H1 (cell line): Measurements from ENCODE around the gene PQBP1. TPM values are rescaled to one million over a fixed set of nuclear protein-coding genes. Genes with fewer than 3 reads are reported as not detected.

ENCODE experiments used
- EP300 ChIP-seq, 2 experiments: IDR thresholded peaks; 1 replicate in 1 of 2; 2 replicates in 1 of 2; pipeline ENCODE4 v1.6.1; 2011 to 2012; ENCODE audit warnings: low read depth in 2 of 2, low read length in 2 of 2, mild to moderate bottlenecking in 2 of 2, borderline replicate concordance in 1 of 2, inconsistent platforms in 1 of 2, moderate library complexity in 1 of 2
- EZH2 ChIP-seq: fragments of 200-600 bp; sonication (generic); IDR thresholded peaks from 2 replicates; pipeline ENCODE4 v1.7.1; 2012; ENCODE audit warnings: low read depth, mild to moderate bottlenecking, moderate library complexity, low read length, inconsistent platforms; ENCODE audit not compliant: severe bottlenecking
- GTF2F1 ChIP-seq: IDR thresholded peaks from 2 replicates; pipeline ENCODE4 v1.6.1; 2012; ENCODE audit warnings: low read depth, low read length, improper control_type of control experiment, borderline replicate concordance
- PHF8 ChIP-seq: fragments of 200-600 bp; sonication (generic); conservative IDR thresholded peaks from 2 replicates; pipeline ENCODE4 v1.7.1; 2012; ENCODE audit warnings: low read depth, mild to moderate bottlenecking, inconsistent platforms, low read length, moderate library complexity
- POLR2A ChIP-seq, 2 experiments: IDR thresholded peaks; 1 replicate in 1 of 2; 2 replicates in 1 of 2; pipeline ENCODE4 v1.6.1; 2011; ENCODE audit warnings: low read depth in 2 of 2, low read length in 2 of 2, mild to moderate bottlenecking in 2 of 2; ENCODE audit errors: control extremely low read depth in 1 of 2
- RBBP5 ChIP-seq: IDR thresholded peaks from 2 replicates; pipeline ENCODE4 v1.7.1; 2012; ENCODE audit warnings: low read depth, mild to moderate bottlenecking, inconsistent platforms, low read length, moderate library complexity, borderline replicate concordance
- SIN3A ChIP-seq, 2 experiments: IDR thresholded peaks in 1 of 2; conservative IDR thresholded peaks in 1 of 2; 2 replicates each; pipeline ENCODE4 v1.6.1; 2011 to 2012; ENCODE audit warnings: low read length in 2 of 2, improper control_type of control experiment in 1 of 2, low read depth in 1 of 2, mild to moderate bottlenecking in 1 of 2
- TCF12 ChIP-seq: IDR thresholded peaks from 2 replicates; pipeline ENCODE4 v1.6.1; 2011; ENCODE audit warnings: low read depth, mild to moderate bottlenecking, low read length
- YY1 ChIP-seq: IDR thresholded peaks from 2 replicates; pipeline ENCODE4 v1.6.1; 2011; ENCODE audit warnings: low read depth, mild to moderate bottlenecking, low read length
- polyA plus RNA-seq, 7 experiments: library from polyadenylated mRNA; depleted of rRNA in 3 of 7; stranded (reverse) in 5 of 7; unstranded in 2 of 7; fragments of >200 nt in 5 of 7; fragments of 200-250 nt in 2 of 7; gene quantifications; 1 replicate in 5 of 7; 2 replicates in 1 of 7; 4 replicates in 1 of 7; pipeline versions ENCODE4 v1.2.1 to v1.2.3, GENCODE V29; 2011 to 2013; ENCODE audit warnings: missing spikeins in 2 of 7, mixed read lengths in 2 of 7
- total RNA-seq: library from RNA; stranded (reverse); fragmentation: NEBNext Ultra II Directional; extraction: Animal tissue kit (Norgen Biotek cat#: 25700); gene quantifications from 2 replicates; pipeline ENCODE4 v1.2.1, GENCODE V29; 2021
- TF ChIP-seq, protein P1 (sequence below): IDR thresholded peaks from 2 replicates; pipeline ENCODE4 v1.6.1; 2012; ENCODE audit warnings: inconsistent platforms
- TF ChIP-seq, protein P2 (sequence below), 3 experiments: IDR thresholded peaks; 1 replicate in 2 of 3; 2 replicates in 1 of 3; pipeline versions ENCODE4 v1.5.1 to v1.6.1; 2011; ENCODE audit warnings: low read length in 3 of 3, mild to moderate bottlenecking in 3 of 3, inconsistent platforms in 2 of 3, low read depth in 1 of 3, moderate library complexity in 1 of 3; ENCODE audit not compliant: insufficient read depth in 1 of 3; ENCODE audit errors: control extremely low read depth in 1 of 3
- TF ChIP-seq, protein P3 (sequence below): IDR thresholded peaks from 2 replicates; pipeline ENCODE4 v1.6.1; 2012; ENCODE audit warnings: low read length, inconsistent platforms

The PQBP1 gene
- total and polyA plus RNA-seq, 2 of the 8 experiments (the other 6 are each of a cell fraction or from before 2014, with no cell fraction given), result 91.7 to 95.9 TPM

DNA sequence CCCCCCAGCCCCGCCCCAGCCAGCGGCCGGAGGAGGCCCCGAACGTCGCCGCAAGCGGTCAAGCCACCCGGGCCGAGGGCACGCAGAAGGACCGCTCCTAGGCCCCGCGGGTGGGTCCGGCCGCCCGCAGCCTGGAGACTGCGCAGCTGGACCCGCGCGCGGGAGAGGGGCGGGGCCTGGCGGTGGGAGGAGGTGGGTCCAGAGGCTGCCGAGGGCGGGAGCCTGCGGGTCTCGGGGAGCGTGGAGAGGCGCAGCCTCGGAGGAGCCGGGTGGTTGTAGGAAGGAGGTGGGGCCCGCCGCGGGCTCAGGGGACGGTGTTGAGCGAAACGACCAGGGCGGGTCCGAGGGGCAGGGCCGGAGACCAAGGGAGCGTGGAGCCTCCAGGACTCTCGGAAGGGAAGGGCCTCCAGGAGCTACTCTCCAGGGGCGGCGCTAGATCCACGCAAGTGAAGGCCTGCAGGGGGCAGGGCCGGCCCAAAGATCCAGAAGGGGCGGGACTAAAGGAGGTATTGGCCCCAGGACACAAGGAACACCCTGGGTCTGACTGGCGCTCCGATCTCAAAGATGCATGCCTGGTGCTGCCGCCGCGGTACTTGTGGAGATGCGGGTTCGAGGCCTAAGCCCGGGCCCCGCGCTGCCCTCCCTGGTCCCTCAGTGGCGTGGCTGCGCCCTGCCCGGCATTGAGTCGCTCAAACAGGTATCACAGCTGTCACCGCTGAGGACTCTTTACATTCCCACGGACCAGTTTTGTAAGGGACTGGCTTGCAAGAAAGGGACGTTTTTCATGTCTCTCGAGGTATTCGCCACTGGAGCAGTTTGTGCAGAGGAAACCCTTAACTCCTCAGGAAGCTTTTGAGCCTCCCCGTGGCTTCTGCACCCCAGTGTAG, 6.1 kb upstream of the PQBP1 start (continued):
- TF ChIP-seq, protein P1, sequence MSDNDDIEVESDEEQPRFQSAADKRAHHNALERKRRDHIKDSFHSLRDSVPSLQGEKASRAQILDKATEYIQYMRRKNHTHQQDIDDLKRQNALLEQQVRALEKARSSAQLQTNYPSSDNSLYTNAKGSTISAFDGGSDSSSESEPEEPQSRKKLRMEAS, result 0 out of 2 replicates have a peak, but pooled peaks have one; percentile 21
- TF ChIP-seq SIN3A (conservative IDR thresholded peaks at IDR 0.05 in 1 of 2, IDR thresholded peaks at IDR 0.05 in 1 of 2; ENCODE audit: low read depth in 1 of 2, low read length in 2 of 2), result 0 out of 4 replicates have a peak, but pooled peaks of 1 of the 2 experiments have one; percentile 29
- TF ChIP-seq, protein P2, sequence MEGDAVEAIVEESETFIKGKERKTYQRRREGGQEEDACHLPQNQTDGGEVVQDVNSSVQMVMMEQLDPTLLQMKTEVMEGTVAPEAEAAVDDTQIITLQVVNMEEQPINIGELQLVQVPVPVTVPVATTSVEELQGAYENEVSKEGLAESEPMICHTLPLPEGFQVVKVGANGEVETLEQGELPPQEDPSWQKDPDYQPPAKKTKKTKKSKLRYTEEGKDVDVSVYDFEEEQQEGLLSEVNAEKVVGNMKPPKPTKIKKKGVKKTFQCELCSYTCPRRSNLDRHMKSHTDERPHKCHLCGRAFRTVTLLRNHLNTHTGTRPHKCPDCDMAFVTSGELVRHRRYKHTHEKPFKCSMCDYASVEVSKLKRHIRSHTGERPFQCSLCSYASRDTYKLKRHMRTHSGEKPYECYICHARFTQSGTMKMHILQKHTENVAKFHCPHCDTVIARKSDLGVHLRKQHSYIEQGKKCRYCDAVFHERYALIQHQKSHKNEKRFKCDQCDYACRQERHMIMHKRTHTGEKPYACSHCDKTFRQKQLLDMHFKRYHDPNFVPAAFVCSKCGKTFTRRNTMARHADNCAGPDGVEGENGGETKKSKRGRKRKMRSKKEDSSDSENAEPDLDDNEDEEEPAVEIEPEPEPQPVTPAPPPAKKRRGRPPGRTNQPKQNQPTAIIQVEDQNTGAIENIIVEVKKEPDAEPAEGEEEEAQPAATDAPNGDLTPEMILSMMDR (IDR thresholded peaks at IDR 0.05; ENCODE audit: control extremely low read depth in 1 of 3, insufficient read depth in 1 of 3, low read depth in 1 of 3, low read length in 3 of 3), result peak in 2 of 3 experiments; percentile 46 to 48; a peak in 3 of 4 replicates
- no peak for TF ChIP-seq EZH2
- TF ChIP-seq YY1, result no peak
- 0 out of 3 replicates have a peak, but pooled peaks of 1 of the 2 experiments have one; percentile 20 for TF ChIP-seq POLR2A (IDR thresholded peaks at IDR 0.05; ENCODE audit: control extremely low read depth in 1 of 2, low read depth in 2 of 2, low read length in 2 of 2)
- TF ChIP-seq TCF12, result no peak
- TF ChIP-seq EP300 (IDR thresholded peaks at IDR 0.05; ENCODE audit: borderline replicate concordance in 1 of 2, low read depth in 2 of 2, low read length in 2 of 2), result no peak
- TF ChIP-seq GTF2F1, result no peak
- TF ChIP-seq, protein P3, sequence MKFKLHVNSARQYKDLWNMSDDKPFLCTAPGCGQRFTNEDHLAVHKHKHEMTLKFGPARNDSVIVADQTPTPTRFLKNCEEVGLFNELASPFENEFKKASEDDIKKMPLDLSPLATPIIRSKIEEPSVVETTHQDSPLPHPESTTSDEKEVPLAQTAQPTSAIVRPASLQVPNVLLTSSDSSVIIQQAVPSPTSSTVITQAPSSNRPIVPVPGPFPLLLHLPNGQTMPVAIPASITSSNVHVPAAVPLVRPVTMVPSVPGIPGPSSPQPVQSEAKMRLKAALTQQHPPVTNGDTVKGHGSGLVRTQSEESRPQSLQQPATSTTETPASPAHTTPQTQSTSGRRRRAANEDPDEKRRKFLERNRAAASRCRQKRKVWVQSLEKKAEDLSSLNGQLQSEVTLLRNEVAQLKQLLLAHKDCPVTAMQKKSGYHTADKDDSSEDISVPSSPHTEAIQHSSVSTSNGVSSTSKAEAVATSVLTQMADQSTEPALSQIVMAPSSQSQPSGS, result no peak
- no peak for TF ChIP-seq RBBP5
- TF ChIP-seq PHF8, result 0 out of 2 replicates have a peak, but pooled peaks have one; percentile 5
